Stimulated activated CD4-positive, alpha-beta T cell treated with anti-CD3 and anti-CD28 coated beads, TNF-alpha, amount 100 ng/mL, for 4 hours (primary cell): Measurements from ENCODE around the gene DHRS7B.
A peak's percentile ranks its signal among the peaks of the same experiment; 100 is the strongest.
"Not testable (repeated sequence)": the region's sequence is repeated elsewhere in the genome, so short reads cannot be mapped to it uniquely, and the experiment has no call there.

Experiments
- DNase-seq, 3 experiments: peaks; one replicate each; pipeline ENCODE4 v3.0.0-alpha.2; 2020; ENCODE audit warnings: low read depth in 3 of 3

Gene DHRS7B

GRCh38 chr17:21126645-21127508, at the start of gene DHRS7B:
Gene DHRS7B (plus strand): TSS chr17:21126964. CDS start chr17:21126972, 8 bp downstream.
- peak; percentile 95 to 96 (median 95) for DNase-seq

- no peak for DNase-seq
Observed at GRCh38 chr17:21077281-21077680, 49.5 kb upstream of the DHRS7B start.

- DNase-seq = no peak
Observed at GRCh38 chr17:21078016-21078780, 48.6 kb upstream of the DHRS7B start.

GRCh38 chr17:21079196-21079595, 47.6 kb upstream of the DHRS7B start:
- no peak for DNase-seq

- no peak for DNase-seq
Observed at GRCh38 chr17:21082001-21082436, 44.7 kb upstream of the DHRS7B start.

GRCh38 chr17:21085280-21085679, 41.5 kb upstream of the DHRS7B start:
- DNase-seq = not testable (repeated sequence)

- DNase-seq = no peak
Observed at GRCh38 chr17:21085707-21086106, 41.1 kb upstream of the DHRS7B start.

GRCh38 chr17:21089145-21089544, 37.6 kb upstream of the DHRS7B start:
- no peak for DNase-seq

GRCh38 chr17:21089933-21090901, 36.5 kb upstream of the DHRS7B start:
- DNase-seq = no peak

GRCh38 chr17:21090902-21091618, 35.7 kb upstream of the DHRS7B start:
- DNase-seq = no peak

GRCh38 chr17:21094298-21094704, 32.5 kb upstream of the DHRS7B start:
- DNase-seq = no peak

- no peak for DNase-seq
Observed at GRCh38 chr17:21095735-21096134, 31.0 kb upstream of the DHRS7B start.

GRCh38 chr17:21096874-21097273, 29.9 kb upstream of the DHRS7B start:
- DNase-seq = no peak

- peak; percentile 17 to 21 (median 20) for DNase-seq
Observed at GRCh38 chr17:21098934-21099689, 27.7 kb upstream of the DHRS7B start.

- no peak for DNase-seq
Observed at GRCh38 chr17:21100636-21101035, 26.1 kb upstream of the DHRS7B start.

GRCh38 chr17:21104608-21105007, 22.2 kb upstream of the DHRS7B start:
- no peak for DNase-seq

GRCh38 chr17:21105064-21105894, 21.5 kb upstream of the DHRS7B start:
- no peak for DNase-seq

- no peak for DNase-seq
Observed at GRCh38 chr17:21106316-21106715, 20.4 kb upstream of the DHRS7B start.

GRCh38 chr17:21107067-21107650, 19.6 kb upstream of the DHRS7B start:
- not testable (repeated sequence) for DNase-seq
